Activated CD4-positive, alpha-beta T cell treated with anti-CD3 and anti-CD28 coated beads for 48 hours (primary cell): ENCODE results near the gene ADGB.
A peak's percentile ranks its signal among the peaks of the same experiment; 100 is the strongest.

Experiments
- DNase-seq: peaks from one replicate; pipeline ENCODE4 v3.0.0-alpha.2; 2020

The ADGB gene

DNA sequence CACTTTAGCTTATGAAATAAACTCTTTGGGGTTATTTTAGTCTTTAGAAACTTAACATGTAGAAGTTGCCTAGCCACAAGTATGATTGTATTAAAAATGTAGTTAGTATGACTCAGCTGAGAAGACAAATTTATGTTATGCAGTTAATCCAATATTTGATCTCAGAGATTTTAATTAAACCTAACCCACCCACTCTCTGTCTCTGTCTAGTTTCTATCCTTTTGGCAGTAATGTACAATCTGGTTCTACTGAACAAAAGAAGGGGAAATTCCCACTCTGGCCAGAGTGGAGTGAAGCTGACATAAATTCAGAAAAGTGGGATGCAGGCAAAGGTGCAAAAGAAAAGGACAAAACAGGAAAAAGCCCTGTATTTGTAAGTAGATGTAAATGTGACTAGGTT, 36.4 kb downstream of the ADGB start:
- DNase-seq: no peak

DNA sequence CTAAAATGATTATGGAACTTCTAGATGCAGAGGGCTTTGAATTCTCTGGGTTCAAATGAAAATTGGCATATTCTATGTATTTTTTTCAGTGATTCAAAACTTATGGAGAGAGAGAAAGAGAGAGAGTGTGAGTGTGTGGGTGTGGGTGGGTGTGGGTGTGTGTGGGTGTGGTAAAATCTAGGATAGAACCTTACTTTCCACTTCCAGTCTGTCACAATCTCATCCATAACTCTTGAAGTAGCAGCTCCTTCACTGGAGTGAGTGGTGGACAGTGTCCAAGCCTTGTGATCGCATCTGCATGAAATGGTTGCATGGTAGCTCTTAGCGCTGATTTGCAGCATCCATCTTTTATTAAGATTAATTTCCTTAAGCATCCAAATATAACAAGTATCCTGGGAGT, 37.7 kb downstream of the ADGB start:
- DNase-seq: no peak

- no peak for DNase-seq
These were observed 44.1 kb downstream of the ADGB start for GRCh38 chr6:146642921-146643320.

- no peak for DNase-seq
These were observed 52.2 kb downstream of the ADGB start for GRCh38 chr6:146650799-146651481.

DNA sequence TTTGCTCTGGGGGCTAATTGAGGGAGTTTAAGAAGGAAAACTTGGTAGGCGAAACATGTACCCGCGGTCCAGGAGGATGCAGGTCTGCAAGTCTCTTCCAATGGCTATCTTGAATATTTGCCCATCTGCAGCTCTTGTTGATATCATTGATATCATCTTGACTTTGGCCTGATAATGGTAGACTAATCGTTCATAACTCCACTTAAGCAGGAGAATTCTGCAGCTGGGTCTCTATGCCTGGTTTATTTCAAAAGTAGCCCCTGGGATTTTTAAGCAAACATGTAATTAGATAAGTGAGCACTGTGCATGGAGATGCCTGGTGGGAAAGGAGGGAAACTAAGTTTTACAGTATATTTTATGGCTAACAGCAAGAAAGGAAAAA, 52.7 kb downstream of the ADGB start:
- no peak for DNase-seq

DNA sequence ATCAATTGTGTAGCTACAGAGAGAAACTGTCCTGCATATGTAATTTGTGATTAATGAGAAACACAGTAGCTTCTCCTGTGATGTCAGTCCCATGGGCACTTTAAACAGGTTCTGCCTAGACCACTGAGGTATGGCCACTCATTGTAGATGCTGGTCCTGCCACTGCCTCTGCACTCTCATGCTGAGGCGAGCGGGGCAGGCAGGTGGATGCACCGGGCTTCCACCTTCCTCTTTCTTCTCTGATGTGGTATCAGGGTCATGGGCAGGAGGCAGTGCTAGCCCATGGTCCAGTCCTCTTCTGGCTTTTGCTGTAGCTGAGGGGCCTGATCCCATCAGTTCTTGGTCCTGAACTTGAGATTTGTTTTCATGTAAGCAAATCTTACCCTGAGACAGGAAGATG, 58.7 kb downstream of the ADGB start:
- DNase-seq: no peak

DNA sequence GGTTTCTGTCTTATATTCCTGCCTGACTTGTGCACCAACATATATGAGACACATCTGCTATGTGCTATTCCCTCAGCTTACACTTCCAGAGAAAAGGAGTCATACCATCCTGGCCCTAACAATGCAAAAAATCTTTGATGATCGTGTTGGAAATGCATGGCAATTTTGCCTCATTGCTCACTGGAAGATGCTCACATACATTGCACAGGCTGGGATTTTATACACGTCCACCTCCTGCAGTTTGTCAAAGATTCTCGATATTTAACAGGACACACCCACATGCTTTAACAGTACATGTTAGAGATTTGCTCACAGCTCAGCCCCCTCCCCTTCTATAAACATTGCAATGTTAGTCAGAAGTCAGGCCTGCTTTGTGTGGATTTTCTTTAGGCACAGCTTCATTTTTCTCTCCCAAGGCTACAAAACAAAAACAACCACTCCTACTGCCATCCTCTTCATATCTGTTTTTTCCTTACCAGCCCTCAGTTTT, 66.1 kb downstream of the ADGB start:
- DNase-seq: no peak

DNA sequence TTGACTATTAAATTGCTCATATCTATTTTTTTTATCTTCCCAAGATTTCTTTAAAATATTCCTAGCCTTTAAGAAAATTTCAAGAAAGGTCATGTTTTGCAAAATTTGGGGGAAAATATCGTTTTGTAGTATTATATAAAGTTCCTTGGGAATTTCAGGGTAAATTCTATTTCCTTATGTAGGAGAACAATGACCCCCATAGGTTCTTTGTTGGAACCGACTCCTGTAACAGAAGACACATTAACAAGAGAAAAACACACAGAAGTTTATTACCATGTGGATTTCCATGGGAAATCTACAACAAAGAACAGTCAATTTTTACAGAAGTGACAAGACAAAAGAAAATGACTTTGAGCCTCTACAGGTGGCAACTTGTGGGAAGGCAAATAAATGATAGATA, 68.1 kb downstream of the ADGB start:
- no peak for DNase-seq

- DNase-seq: no peak
These were observed 71.4 kb downstream of the ADGB start for GRCh38 chr6:146670161-146670560.

DNA sequence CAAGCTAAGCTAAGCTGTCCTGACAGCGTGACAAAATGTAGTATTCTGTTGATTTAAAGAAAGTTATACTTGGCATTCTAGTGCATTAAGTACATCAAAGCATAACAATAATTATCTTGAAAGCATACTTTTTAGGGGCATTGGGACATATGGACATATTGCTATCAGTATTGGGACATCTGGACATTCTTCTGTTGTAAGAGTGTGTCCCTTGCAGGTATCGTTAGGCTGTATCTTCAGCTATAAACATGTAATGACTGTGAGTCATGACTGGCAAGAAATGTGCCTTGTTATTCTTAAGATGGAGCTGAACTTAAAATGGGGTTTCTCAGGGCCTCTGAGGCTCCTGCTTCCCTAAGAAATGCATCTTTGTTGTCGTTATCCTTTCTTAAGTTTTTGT, 74.3 kb downstream of the ADGB start:
- DNase-seq: no peak

GRCh38 chr6:146679386-146679785, 80.6 kb downstream of the ADGB start:
- DNase-seq: no peak

- no peak for DNase-seq
These were observed 84.1 kb downstream of the ADGB start for GRCh38 chr6:146682919-146683318.

GRCh38 chr6:146689806-146690205, 91.0 kb downstream of the ADGB start:
- DNase-seq: no peak

DNA sequence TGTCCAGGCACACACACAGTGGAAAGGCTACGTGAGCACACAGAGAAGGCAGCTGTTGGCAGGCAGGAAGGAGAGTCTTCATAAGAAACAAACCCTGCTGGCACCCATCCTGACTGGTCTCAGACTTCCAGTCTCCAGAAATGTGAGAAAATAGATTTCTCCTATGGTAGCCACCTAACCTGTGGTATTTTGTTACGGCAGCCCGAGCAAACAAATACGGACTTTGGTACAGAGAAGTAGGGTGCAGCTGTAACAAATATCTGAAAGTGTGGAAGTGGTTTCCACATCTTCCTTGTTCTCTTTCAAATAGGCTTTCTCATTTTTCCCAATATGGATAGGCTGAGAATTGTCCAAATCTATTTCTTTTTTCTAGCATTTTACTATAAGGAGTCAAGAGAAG, 94.6 kb downstream of the ADGB start:
- DNase-seq: no peak

DNA sequence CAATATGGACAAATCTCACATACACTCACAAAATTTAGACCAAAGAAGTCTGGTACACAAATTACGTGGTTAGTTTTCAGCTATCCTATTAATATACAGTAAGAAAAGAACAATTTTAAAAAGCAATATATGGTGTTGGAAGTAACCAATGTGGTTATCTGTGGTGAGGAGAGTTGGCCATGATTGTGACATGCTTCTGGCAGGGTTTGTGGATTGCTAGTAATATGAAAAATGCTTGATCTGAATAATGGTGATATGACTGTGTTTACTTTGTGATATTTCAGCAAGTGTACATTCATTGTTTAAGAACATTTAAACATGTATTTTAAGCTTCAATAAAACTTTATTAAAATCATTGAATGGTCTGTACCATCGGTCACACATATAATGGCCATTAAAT, 99.1 kb downstream of the ADGB start:
- DNase-seq: no peak

GRCh38 chr6:146700078-146700686, 101.4 kb downstream of the ADGB start:
- DNase-seq: peak; percentile 42

GRCh38 chr6:146701632-146702031, 102.9 kb downstream of the ADGB start:
- no peak for DNase-seq

GRCh38 chr6:146709036-146709622, 110.4 kb downstream of the ADGB start:
- no peak for DNase-seq

DNA sequence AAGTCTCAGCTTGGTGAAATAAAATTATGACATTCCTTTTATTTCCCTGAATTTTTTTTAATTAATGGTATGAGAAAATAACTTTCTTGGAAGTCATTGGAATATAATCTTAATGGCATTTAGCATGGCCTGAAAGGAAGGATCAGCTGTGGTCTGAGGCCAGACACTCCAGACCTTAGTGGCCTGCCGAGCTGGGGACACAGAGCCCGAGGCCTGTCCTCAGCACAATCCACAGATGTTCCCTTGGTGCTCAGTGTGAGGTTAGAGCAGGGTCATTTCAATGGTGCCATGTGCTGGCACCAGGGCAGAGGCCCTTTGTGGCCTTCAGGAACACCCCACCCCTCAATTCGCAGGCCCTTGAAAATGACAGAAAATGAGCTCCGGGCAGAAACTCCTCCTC, 120.6 kb downstream of the ADGB start:
- no peak for DNase-seq

- DNase-seq: no peak
These were observed 140.9 kb downstream of the ADGB start for GRCh38 chr6:146739696-146740095.

- no peak for DNase-seq
These were observed 142.8 kb downstream of the ADGB start for GRCh38 chr6:146741609-146742008.

GRCh38 chr6:146753306-146753705, 154.5 kb downstream of the ADGB start:
- no peak for DNase-seq

DNA sequence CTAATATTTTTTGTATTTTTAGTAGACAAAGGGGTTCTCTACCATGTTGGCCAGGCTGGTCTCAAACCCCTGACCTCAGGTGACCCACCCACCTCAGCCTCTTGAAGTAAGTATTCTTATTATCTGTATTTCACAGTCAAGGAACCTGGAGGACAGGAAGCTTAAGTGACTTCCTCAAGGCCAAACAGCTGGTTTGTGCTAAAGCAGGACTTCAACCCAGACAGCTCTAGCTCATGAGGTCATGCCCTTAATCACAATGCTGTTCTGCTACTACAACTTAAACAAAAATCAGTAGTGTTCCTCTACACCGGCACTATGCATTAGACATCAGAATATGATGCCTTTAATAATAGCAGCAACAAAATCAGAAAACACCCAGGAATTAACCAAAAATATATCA, 168.9 kb downstream of the ADGB start:
- DNase-seq: no peak

DNA sequence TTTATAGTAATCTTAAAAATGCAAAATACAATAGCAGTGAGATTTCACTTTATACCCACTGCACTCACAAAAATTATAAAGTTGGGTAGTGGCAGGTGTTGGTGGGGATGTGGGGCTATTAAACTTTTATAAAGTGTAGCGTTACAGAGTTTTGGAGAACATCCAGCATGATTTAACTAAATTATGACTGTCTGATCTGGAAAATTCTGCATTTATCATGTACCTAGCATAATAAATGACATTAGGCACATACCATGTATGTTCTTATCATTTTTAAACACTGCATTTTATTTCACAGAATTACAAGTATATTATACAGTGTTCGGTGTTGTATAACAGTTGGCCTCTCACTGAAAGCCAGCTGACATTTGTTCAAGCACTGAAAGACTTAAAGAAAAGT, 169.9 kb downstream of the ADGB start:
- no peak for DNase-seq
